Neural cell (in vitro differentiated cells): ENCODE results near the gene ZNHIT2. TPM values are rescaled to one million over a fixed set of nuclear protein-coding genes. Genes with fewer than 3 reads are reported as not detected.

Experiments
- polyA plus RNA-seq: library from polyadenylated mRNA; depleted of rRNA; stranded (reverse); fragments of >200 nt; gene quantifications from 2 replicates; pipeline ENCODE4 v1.2.3, GENCODE V29; 2014
- small RNA-seq, 3 experiments: library from RNA; depleted of rRNA; stranded (forward); fragments of <200 nt; gene quantifications; one replicate each; pipeline ENCODE3, GENCODE V24; 2012

The ZNHIT2 gene
- polyA plus RNA-seq, 1 donor from 2014 or later, result 7.0 TPM

Small RNAs within 50 kb of the gene (small RNA-seq; reads per million reads assigned to genes)
- gene HIGD1AP10, result 0 reads per million in 3 experiments
- 0 reads per million in 3 experiments for gene PDCL2P2
- 0.03 to 40.2 (median 2.7) reads per million in 3 experiments for gene RNU2-23P

Other genes starting within 250 kb of the ZNHIT2 start
- gene EHD1, start 239.1 kb downstream of the ZNHIT2 start, polyA plus RNA-seq, result 26.4 and 34.9 TPM in 2 replicates
- 7.5 and 10.7 TPM in 2 replicates for gene ATG2A, start 200.5 kb downstream of the ZNHIT2 start, polyA plus RNA-seq
- gene PPP2R5B, start 193.0 kb downstream of the ZNHIT2 start, polyA plus RNA-seq, result 76.1 and 86.9 TPM in 2 replicates
- not detected in 2 replicates for gene GPHA2, start 181.8 kb downstream of the ZNHIT2 start, polyA plus RNA-seq
- gene MAJIN, start 145.6 kb downstream of the ZNHIT2 start, polyA plus RNA-seq, result not detected in 2 replicates
- gene BATF2, start 120.7 kb downstream of the ZNHIT2 start, polyA plus RNA-seq, result not detected in 2 replicates
- gene ARL2, start 103.5 kb downstream of the ZNHIT2 start, polyA plus RNA-seq, result 158 and 174 TPM in 2 replicates
- 11.2 and 15.3 TPM in 2 replicates for gene SNX15, start 90.3 kb downstream of the ZNHIT2 start, polyA plus RNA-seq
- gene SAC3D1, start 76.5 kb downstream of the ZNHIT2 start, polyA plus RNA-seq, result 23.5 and 27.0 TPM in 2 replicates
- gene NAALADL1, start 59.1 kb downstream of the ZNHIT2 start, polyA plus RNA-seq, result not detected in 2 replicates
- gene CDCA5, start 33.7 kb downstream of the ZNHIT2 start, polyA plus RNA-seq, result 2.3 and 2.4 TPM in 2 replicates
- gene ZFPL1, start 33.5 kb downstream of the ZNHIT2 start, polyA plus RNA-seq, result 39.7 and 42.0 TPM in 2 replicates
- gene VPS51, start 21.5 kb downstream of the ZNHIT2 start, polyA plus RNA-seq, result 230 and 313 TPM in 2 replicates
- 78.4 and 99.5 TPM in 2 replicates for gene TM7SF2, start 5.8 kb downstream of the ZNHIT2 start, polyA plus RNA-seq
- 299 and 420 TPM in 2 replicates for gene FAU, start 4.4 kb upstream of the ZNHIT2 start, polyA plus RNA-seq
- gene MRPL49, start 4.6 kb upstream of the ZNHIT2 start, polyA plus RNA-seq, result 80.5 and 83.2 TPM in 2 replicates
- 12.8 and 13.0 TPM in 2 replicates for gene SYVN1, start 16.8 kb upstream of the ZNHIT2 start, polyA plus RNA-seq
- not detected in 2 replicates for gene SPDYC, start 52.5 kb upstream of the ZNHIT2 start, polyA plus RNA-seq
- 102 and 121 TPM in 2 replicates for gene CAPN1, start 64.2 kb upstream of the ZNHIT2 start, polyA plus RNA-seq
- gene POLA2, start 144.3 kb upstream of the ZNHIT2 start, polyA plus RNA-seq, result 4.3 and 7.2 TPM in 2 replicates
- 0.56 and 1.3 TPM in 2 replicates for gene CDC42EP2, start 197.2 kb upstream of the ZNHIT2 start, polyA plus RNA-seq
- 57.8 and 60.9 TPM in 2 replicates for gene DPF2, start 216.2 kb upstream of the ZNHIT2 start, polyA plus RNA-seq
- 16.1 and 23.1 TPM in 2 replicates for gene TIGD3, start 237.1 kb upstream of the ZNHIT2 start, polyA plus RNA-seq